Measurements from ENCODE around the gene NANOS3. TPM values are rescaled to one million over a fixed set of nuclear protein-coding genes. Genes with fewer than 3 reads are reported as not detected.
"Not testable (repeated sequence)": the region's sequence is repeated elsewhere in the genome, so short reads cannot be mapped to it uniquely, and the experiment has no call there.

The NANOS3 gene
- total RNA-seq, 1 donor from 2014 or later: 0.98 TPM

GRCh38 chr19:13842291-13843103, 34.4 kb upstream of the NANOS3 start:
- intact Hi-C loops (cut with micrococcal nuclease): loop anchor here (10.0 kb wide), 1 partner anchor 898 kb away; the partner anchor contains the start of gene RAD23A

- intact Hi-C loops (cut with micrococcal nuclease): loop anchor here (10.0 kb wide), 1 partner anchor 899 kb away; the partner anchor contains the start of gene RAD23A
Measured at GRCh38 chr19:13843104-13843921, 33.6 kb upstream of the NANOS3 start.

GRCh38 chr19:13844130-13844631, 32.8 kb upstream of the NANOS3 start:
- intact Hi-C loops (cut with micrococcal nuclease): loop anchor here (10.0 kb wide), 1 partner anchor 899 kb away; the partner anchor contains the start of gene RAD23A

- intact Hi-C loops (cut with micrococcal nuclease): loop anchor here (1.0 to 10.0 kb wide), 8 partner anchors 7 to 902 kb away; partner anchors contain the start of genes ADGRE5, RAD23A and RFX1
Measured at GRCh38 chr19:13846557-13847406, 30.2 kb upstream of the NANOS3 start.

- intact Hi-C loops (cut with micrococcal nuclease): loop anchor here (1.0 to 10.0 kb wide), 6 partner anchors 8 to 903 kb away; partner anchors contain the start of genes ADGRE5 and RAD23A
Measured at GRCh38 chr19:13847407-13848339, 29.3 kb upstream of the NANOS3 start.

- intact Hi-C loops (cut with micrococcal nuclease): loop anchor here (5.0 to 10.0 kb wide), 3 partner anchors 534 to 904 kb away; partner anchors contain the start of genes ADGRE5 and RAD23A
Measured at GRCh38 chr19:13848340-13848677, 28.6 kb upstream of the NANOS3 start.

- intact Hi-C loops (cut with micrococcal nuclease): loop anchor here (5.0 to 10.0 kb wide), 3 partner anchors 533 to 904 kb away; partner anchors contain the start of genes ADGRE5 and RAD23A
Measured at GRCh38 chr19:13848798-13849676, 27.9 kb upstream of the NANOS3 start.

GRCh38 chr19:13849991-13850909, 26.7 kb upstream of the NANOS3 start:
- intact Hi-C loops (cut with micrococcal nuclease): loop anchor here (1.0 to 10.0 kb wide), 4 partner anchors 12 to 905 kb away; partner anchors contain the start of genes ADGRE5 and RAD23A

GRCh38 chr19:13850910-13851733, 25.8 kb upstream of the NANOS3 start:
- intact Hi-C loops (cut with micrococcal nuclease): loop anchor here (1.0 kb wide), 1 partner anchor 11 kb away; no protein-coding TSS in a partner anchor

GRCh38 chr19:13851734-13852114, 25.2 kb upstream of the NANOS3 start:
- intact Hi-C loops (cut with micrococcal nuclease): not testable (repeated sequence)

- intact Hi-C loops (cut with micrococcal nuclease): not testable (repeated sequence)
Measured at GRCh38 chr19:13852171-13852707, 24.7 kb upstream of the NANOS3 start.

GRCh38 chr19:13856497-13856896, 20.4 kb upstream of the NANOS3 start:
- intact Hi-C loops (cut with micrococcal nuclease): no loop called here

- intact Hi-C loops (cut with micrococcal nuclease): no loop called here
Measured at GRCh38 chr19:13859361-13859880, 17.5 kb upstream of the NANOS3 start.

GRCh38 chr19:13860679-13861391, 16.1 kb upstream of the NANOS3 start:
- intact Hi-C loops (cut with micrococcal nuclease): loop anchor here (1.0 kb wide), 1 partner anchor 15 kb away; no protein-coding TSS in a partner anchor

GRCh38 chr19:13861392-13861713, 15.6 kb upstream of the NANOS3 start:
- intact Hi-C loops (cut with micrococcal nuclease): loop anchor here (1.0 kb wide), 1 partner anchor 15 kb away; no protein-coding TSS in a partner anchor

All from T-helper 1 cell treated with Interleukin-12 subunit alpha and Interleukin-12 subunit beta and Interleukin-4 antibody, amounts not matched to agents 30 ng/mL and 1 ng/mL, for 36 hours (primary cell).